HG03432 (cell line): Measurements from ENCODE around the gene WWOX.

Experiments
- ATAC-seq: cut with Tn5 transposase; IDR thresholded peaks from one replicate; pipeline ENCODE4 v1.9.1; 2021; ENCODE audit warnings: mild to moderate bottlenecking, moderate library complexity; ENCODE audit not compliant: unreplicated experiment

WWOX gene

GRCh38 chr16:79131321-79132075 lies 1032.0 kb downstream of the WWOX start:
- ATAC-seq: no peak

DNA sequence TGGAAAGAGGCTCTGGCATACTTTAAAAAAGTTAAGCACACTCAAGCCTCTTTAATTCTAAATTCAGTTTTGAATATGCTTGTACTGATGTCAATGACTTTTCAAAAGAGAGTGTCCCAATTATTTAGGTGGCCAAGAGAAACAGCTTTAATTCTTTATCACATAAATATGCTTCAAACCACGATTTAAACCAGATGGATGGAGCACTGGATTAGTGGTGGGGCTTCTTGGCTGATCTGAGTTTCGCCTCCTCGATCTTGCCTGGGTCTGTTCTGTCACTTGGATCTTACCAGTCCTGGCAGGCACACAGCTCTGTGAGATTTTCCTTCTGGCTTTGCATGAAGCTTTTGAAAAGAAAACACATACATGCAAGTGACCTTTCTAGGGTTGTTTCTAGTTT lies 1033.2 kb downstream of the WWOX start:
- ATAC-seq: no peak

GRCh38 chr16:79134300-79134699 lies 1034.8 kb downstream of the WWOX start:
- ATAC-seq: no peak

- ATAC-seq: no peak
These were observed 1037.5 kb downstream of the WWOX start for GRCh38 chr16:79136955-79137354.

DNA sequence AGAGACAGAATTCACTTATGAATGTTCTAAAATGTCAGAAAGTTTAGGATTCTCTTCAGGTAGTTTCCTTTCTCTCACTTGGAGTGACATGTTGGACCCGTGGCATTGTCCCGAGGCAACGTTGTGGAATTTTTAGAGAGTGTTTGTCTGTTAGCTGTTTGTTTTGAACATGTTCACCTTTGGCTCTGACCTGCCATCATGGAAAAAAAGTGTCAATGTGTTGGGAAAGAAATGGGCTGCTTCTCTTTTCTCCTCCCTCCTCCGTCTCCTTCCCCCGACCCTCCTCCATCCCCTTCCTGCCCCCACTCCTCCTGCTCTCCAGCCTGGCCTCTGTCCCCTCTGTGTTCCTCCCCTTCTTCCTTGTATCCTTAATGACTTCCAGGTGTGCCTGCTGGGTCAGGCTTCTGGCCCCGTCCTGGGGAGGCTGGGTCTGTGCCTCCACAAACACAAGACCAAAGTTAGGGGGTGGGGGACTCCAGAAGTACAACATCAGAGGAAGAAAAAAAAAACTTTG lies 1038.0 kb downstream of the WWOX start:
- no peak for ATAC-seq

GRCh38 chr16:79139799-79140198 lies 1040.3 kb downstream of the WWOX start:
- no peak for ATAC-seq

DNA sequence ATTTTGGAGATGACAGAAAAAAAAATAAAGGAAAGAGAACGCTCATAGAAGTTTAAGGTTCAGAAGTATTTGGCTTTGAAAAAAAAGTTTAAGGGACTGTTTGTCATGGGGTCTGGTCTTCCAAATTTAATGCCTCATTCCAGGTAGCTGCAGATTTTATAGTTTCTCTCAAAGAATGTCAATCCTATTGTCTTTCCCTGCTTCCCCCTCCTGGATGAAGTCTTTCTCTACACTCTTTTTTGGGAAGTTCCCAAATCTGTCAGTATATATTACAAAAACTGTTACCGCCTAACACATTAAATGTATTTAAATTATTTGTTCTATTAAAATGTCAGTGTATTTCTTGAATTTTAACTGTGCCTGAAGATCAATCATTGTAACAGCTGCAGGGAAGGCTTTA lies 1043.6 kb downstream of the WWOX start:
- ATAC-seq: no peak

DNA sequence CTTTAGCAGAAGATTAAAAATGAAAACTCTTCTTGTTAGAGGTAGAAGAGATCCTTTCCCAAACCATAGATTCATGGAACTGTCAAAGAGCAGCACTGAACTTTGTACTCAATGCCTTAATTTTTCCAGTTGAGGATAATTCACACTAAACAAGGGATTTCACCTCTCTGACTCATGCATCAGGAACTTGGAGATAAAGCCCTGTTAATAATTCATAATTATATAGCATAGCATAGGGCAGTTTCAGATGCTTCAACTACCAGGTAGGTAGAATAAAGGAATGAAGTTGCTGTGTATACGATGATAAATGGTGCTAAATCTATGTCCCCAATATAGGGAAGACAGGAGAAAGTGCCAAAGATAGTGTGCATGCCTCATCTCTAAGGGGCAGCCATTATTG lies 1050.7 kb downstream of the WWOX start:
- no peak for ATAC-seq

DNA sequence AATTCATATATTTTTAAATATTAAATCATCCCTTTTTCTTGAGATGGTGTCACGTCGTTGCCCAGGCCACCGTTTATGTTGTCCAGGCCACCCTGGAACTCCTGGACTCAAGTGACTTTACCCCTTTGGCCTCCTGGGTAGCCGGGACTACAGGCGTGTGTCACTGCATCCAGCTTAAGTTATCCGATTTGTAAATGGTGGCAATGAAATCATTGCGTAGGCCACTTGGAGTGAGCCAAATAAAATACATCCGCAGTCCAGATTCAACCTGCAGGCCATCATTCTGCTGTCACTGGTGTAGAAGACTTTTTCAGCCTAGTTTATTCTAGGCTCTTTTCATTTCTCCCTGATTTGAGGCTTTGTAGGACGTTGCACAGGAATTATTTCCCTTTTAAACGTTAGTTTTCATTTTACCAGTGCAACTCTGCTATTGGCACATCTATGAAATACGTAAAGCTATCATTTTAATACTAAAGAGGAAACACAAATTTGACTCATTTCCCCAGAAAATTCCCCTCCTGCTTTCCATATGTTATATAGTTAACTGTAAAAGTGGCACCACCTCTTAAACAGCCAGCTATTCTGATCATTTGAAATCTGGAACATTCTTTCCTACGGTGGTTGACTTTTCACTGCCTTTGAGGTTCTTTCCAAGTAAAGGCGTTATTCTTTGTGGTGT lies 1051.3 kb downstream of the WWOX start:
- no peak for ATAC-seq

DNA sequence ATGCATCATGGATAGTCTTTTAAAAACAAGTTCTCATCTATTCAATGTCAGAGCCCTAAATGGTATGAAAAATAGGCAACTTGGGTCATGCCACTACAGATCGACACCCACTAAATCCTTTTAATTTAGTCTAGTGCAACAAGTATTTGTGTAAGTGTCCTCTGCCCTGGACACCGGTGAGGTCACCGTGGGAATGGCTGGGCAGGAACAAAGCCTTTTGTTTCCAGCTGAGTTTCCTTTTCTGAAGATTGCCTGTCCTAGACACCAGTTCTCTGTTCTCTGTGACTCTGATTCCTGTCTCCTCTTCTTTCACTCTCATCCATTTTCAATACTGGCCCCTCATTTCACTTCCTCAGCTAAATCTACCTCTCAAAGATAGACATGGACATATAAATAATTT lies 1054.6 kb downstream of the WWOX start:
- ATAC-seq: no peak

DNA sequence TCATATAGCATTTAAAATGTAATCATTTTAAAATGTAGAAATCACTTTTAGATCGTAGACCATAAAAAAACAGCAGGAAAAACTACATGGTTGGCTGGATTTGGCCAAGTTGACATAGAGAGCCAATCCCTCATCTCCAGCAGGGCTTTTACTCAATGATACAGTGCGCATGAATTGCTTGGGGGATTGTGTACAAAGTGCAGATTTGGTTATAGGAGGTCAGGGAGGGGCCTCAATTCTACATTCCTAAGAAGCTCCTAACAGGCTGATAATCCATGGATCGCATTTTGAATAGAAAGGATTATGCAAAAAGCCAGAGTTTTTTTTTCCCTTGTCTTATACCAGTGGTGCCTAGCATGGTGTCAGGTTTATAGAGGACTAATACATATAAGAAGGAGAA lies 1056.0 kb downstream of the WWOX start:
- ATAC-seq: no peak

- ATAC-seq: no peak
These were observed 1056.5 kb downstream of the WWOX start for GRCh38 chr16:79155904-79156303.

GRCh38 chr16:79156761-79157160 lies 1057.3 kb downstream of the WWOX start:
- no peak for ATAC-seq

DNA sequence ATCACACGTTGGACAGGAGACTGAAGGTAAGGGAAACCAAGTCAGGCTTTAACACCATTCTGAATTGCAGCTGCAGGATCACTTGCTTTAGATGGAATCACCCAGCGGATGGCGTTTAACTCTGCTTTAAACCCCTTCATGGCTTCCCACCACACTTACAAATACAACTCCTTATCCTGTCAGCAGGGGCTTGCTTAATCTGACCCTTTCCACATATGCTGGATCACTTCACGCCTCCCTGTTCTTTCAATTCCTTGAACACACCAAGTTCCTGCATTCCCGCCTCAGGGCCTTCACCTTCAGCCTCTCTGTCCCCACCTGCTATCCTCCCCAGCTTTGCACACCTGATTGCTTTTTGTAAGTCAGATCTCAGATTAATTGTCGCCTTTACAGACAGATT lies 1058.9 kb downstream of the WWOX start:
- ATAC-seq: no peak

GRCh38 chr16:79159261-79160049 lies 1060.0 kb downstream of the WWOX start:
- ATAC-seq: no peak

- no peak for ATAC-seq
These were observed 1063.5 kb downstream of the WWOX start for GRCh38 chr16:79162977-79163376.

DNA sequence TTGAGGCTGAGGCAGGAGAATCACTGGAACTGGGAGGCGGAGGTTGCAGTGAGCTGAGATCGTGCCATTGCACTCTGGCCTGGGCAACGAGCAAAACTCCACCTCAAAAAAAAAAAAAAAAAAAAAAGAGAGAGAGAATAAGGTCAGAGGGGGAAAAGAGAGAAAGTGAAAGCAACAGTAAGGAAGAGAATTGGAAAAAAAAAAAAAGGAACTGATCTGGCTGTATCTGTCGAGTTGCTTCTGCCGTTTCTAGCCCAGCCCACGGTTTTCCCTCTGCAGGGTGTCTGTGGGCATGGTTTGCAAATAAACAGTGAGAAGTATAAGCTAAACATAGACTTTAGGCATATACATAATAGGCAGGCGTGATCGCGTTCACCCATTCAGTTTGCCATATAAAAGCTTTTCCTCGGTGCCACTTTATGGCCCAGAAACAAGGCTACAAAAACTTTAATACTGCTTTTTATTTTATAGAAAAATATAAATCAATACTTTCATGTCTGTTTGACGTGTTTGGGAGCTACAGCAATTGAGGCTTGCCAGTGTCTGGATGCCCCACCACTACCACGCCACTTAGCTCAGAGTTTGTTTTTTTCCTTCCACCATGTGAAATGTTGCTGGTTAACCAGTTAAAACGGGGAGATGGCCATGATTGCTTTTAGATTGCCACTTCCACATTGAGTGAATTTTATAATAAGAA lies 1064.4 kb downstream of the WWOX start:
- ATAC-seq: no peak

GRCh38 chr16:79164388-79164995 lies 1065.0 kb downstream of the WWOX start:
- no peak for ATAC-seq

DNA sequence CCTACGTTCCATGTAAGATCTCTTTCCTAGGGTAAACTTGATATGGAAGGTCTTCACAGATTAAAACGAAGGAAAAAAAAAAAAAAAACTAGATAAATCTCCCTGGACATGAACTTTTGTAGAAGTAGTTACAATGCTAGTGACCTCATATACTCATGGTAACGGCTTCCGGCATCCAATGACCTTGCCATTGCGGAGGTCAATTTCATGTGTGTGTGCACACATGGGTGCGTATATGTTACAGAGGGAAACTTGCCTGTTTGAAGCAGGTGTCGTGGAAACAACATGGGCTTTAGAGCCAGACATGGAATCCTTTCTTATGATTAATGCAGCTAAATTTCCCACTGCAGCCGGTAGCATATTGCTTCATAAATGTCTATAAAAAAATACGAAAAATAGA lies 1065.6 kb downstream of the WWOX start:
- ATAC-seq: no peak

DNA sequence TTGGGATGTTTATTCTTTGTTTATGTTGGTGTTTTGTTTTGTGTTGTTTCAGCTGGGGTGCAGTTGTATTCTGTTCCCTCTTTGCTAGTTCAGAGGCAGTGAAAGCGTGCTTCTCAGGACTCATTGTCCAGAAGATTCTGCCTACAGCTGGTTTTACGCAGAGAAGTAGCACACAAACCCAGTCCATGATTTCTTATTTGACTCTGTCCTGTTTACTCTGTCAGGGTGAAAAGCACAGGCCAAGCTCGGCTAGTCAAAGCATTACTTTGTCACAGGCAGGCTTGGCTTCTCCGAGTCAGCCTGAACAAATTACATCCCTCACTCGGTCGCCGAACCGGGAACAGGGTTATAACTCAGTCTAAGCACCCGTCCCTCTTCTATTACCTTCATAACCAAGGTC lies 1066.1 kb downstream of the WWOX start:
- ATAC-seq: no peak

- ATAC-seq: no peak
These were observed 1068.4 kb downstream of the WWOX start for GRCh38 chr16:79167893-79168292.
